Liver (tissue), 3 donors: ENCODE data around the gene BIRC3.

Experiments
- ATF3 ChIP-seq: IDR thresholded peaks from 2 replicates; pipeline ENCODE4 v1.6.1; 2016; ENCODE audit warnings: antibody characterized with exemption
- CTCF ChIP-seq: fragments of 150-350 bp; IDR thresholded peaks from 2 replicates; pipeline ENCODE4 v1.5.1; 2017; ENCODE audit warnings: improper control_type of control experiment, low read depth, low read length; ENCODE audit not compliant: missing input control
- EGR1 ChIP-seq, 2 donors: IDR thresholded peaks; 2 replicates each; pipeline ENCODE4 v1.6.1; 2016 to 2018; ENCODE audit warnings: antibody characterized with exemption in 2 of 2, low read depth in 2 of 2
- FOXA2 ChIP-seq: IDR thresholded peaks from 2 replicates; pipeline ENCODE4 v1.6.1; 2016; ENCODE audit warnings: antibody characterized with exemption
- GABPA ChIP-seq, 2 donors: IDR thresholded peaks in 1 of 2; conservative IDR thresholded peaks in 1 of 2; 2 replicates each; pipeline ENCODE4 v1.6.1; 2016; ENCODE audit warnings: antibody characterized with exemption in 2 of 2, mild to moderate bottlenecking in 1 of 2, moderate library complexity in 1 of 2
- JUND ChIP-seq, 2 donors: IDR thresholded peaks; 2 replicates each; pipeline ENCODE4 v1.6.1; 2016; ENCODE audit warnings: antibody characterized with exemption in 2 of 2
- MAX ChIP-seq: IDR thresholded peaks from 2 replicates; pipeline ENCODE4 v1.6.1; 2016; ENCODE audit warnings: antibody characterized with exemption
- RAD21 ChIP-seq, 2 donors: IDR thresholded peaks; 2 replicates each; pipeline ENCODE4 v1.6.1; 2016; ENCODE audit warnings: antibody characterized with exemption in 2 of 2, mild to moderate bottlenecking in 2 of 2
- REST ChIP-seq: IDR thresholded peaks from 2 replicates; pipeline ENCODE4 v1.6.1; 2016; ENCODE audit warnings: antibody characterized with exemption, mild to moderate bottlenecking
- RXRA ChIP-seq, 2 donors: IDR thresholded peaks; 2 replicates each; pipeline ENCODE4 v1.6.1; 2017 to 2018; ENCODE audit warnings: antibody characterized with exemption in 2 of 2, mild to moderate bottlenecking in 1 of 2
- SP1 ChIP-seq: IDR thresholded peaks from 2 replicates; pipeline ENCODE4 v1.6.1; 2018; ENCODE audit warnings: antibody characterized with exemption, mild to moderate bottlenecking
- TAF1 ChIP-seq: conservative IDR thresholded peaks from 2 replicates; pipeline ENCODE4 v1.6.1; 2016; ENCODE audit warnings: antibody characterized with exemption, mild to moderate bottlenecking
- YY1 ChIP-seq: IDR thresholded peaks from 2 replicates; pipeline ENCODE4 v1.6.1; 2016; ENCODE audit warnings: antibody characterized with exemption, mild to moderate bottlenecking
- ZBTB33 ChIP-seq: IDR thresholded peaks from 2 replicates; pipeline ENCODE4 v1.6.1; 2016; ENCODE audit warnings: antibody characterized with exemption
- donor health status: healthy.
- donor health status: healthy.

GRCh38 chr11:102267609-102268008 lies 49.7 kb upstream of the BIRC3 start:
- TF ChIP-seq MAX (no peak), CTCF (no peak), SP1 (no peak), YY1 (no peak), REST (no peak), RAD21 (IDR thresholded peaks at IDR 0.05) (no peak), TAF1 (no peak), JUND (IDR thresholded peaks at IDR 0.05) (no peak), FOXA2 (no peak), GABPA (IDR thresholded peaks at IDR 0.05 in 1 of 2, conservative IDR thresholded peaks at IDR 0.05 in 1 of 2) (no peak), ZBTB33 (no peak), ATF3 (no peak), EGR1 (IDR thresholded peaks at IDR 0.05; ENCODE audit: low read depth in 2 of 2) (no peak), RXRA (IDR thresholded peaks at IDR 0.05) (no peak)
